HepG2 (cell line): Measurements from ENCODE around the gene PBLD. TPM values are rescaled to one million over a fixed set of nuclear protein-coding genes. Genes with fewer than 3 reads are reported as not detected.

Experiments
- CAMTA2 ChIP-seq: sonication (generic); formaldehyde crosslinking; IDR thresholded peaks from 2 replicates; pipeline ENCODE4 v1.4.0; 2020; ENCODE audit warnings: mild to moderate bottlenecking, missing genetic modification reagents, borderline replicate concordance
- CBX1 ChIP-seq: IDR thresholded peaks from one replicate; pipeline ENCODE4 v1.6.1; 2016; ENCODE audit warnings: antibody characterized with exemption, low read depth
- HNRNPLL ChIP-seq: fragments of 200-400 bp; formaldehyde crosslinking; IDR thresholded peaks from 2 replicates; pipeline ENCODE4 v1.6.1; 2017; ENCODE audit warnings: mild to moderate bottlenecking, low read depth, low read length; ENCODE audit not compliant: poor library complexity, severe bottlenecking
- KMT2B ChIP-seq: IDR thresholded peaks from 2 replicates; pipeline ENCODE4 v1.6.1; 2016; ENCODE audit warnings: missing genetic modification reagents, missing compliant biosample characterization
- MTERF4 ChIP-seq: sonication (generic); formaldehyde crosslinking; IDR thresholded peaks from 2 replicates; pipeline ENCODE4 v1.8.0; 2023; ENCODE audit warnings: mild to moderate bottlenecking, missing genetic modification reagents
- NRL ChIP-seq: sonication (generic); formaldehyde crosslinking; IDR thresholded peaks from 2 replicates; pipeline ENCODE4 v1.5.0; 2020; ENCODE audit warnings: missing genetic modification reagents, mild to moderate bottlenecking, moderate library complexity, borderline replicate concordance
- PCBP1 ChIP-seq: fragments of 200-400 bp; formaldehyde crosslinking; IDR thresholded peaks from 2 replicates; pipeline ENCODE4 v1.6.1; 2017; ENCODE audit warnings: mild to moderate bottlenecking, low read depth, low read length, borderline replicate concordance
- PTBP1 ChIP-seq: fragments of 200-400 bp; formaldehyde crosslinking; IDR thresholded peaks from 2 replicates; pipeline ENCODE4 v1.6.1; 2018; ENCODE audit warnings: low read length, low read depth; ENCODE audit not compliant: poor library complexity, severe bottlenecking
- U2AF2 ChIP-seq: fragments of 200-400 bp; formaldehyde crosslinking; IDR thresholded peaks from 2 replicates; pipeline ENCODE4 v1.6.1; 2017; ENCODE audit warnings: low read depth, mild to moderate bottlenecking, low read length
- ZFP1 ChIP-seq: IDR thresholded peaks from 2 replicates; pipeline ENCODE4 v1.6.1; 2016
- ZNF709 ChIP-seq: sonication (generic); formaldehyde crosslinking; IDR thresholded peaks from 2 replicates; pipeline ENCODE4 v1.5.0; 2020; ENCODE audit warnings: mild to moderate bottlenecking, missing genetic modification reagents
- ZNF75D ChIP-seq: sonication (generic); formaldehyde crosslinking; IDR thresholded peaks from 2 replicates; pipeline ENCODE4 v1.8.1; 2023; ENCODE audit warnings: missing genetic modification reagents, mild to moderate bottlenecking, borderline replicate concordance
- ZSCAN9 ChIP-seq: IDR thresholded peaks from 2 replicates; pipeline ENCODE4 v1.6.1; 2016; ENCODE audit warnings: borderline replicate concordance
- polyA plus RNA-seq, 8 experiments: library from polyadenylated mRNA; depleted of rRNA in 3 of 8; stranded (reverse) in 7 of 8; unstranded in 1 of 8; fragments of >200 nt; fragmentation: Illumina TruSeq in 4 of 8; extraction: Trizol in 4 of 8; gene quantifications; 2 replicates each; pipeline versions ENCODE4 v1.2.1 to v1.2.3, GENCODE V29; 2011 to 2016; ENCODE audit warnings: low read depth in 4 of 8, missing spikeins in 1 of 8, mixed read lengths in 1 of 8; ENCODE audit not compliant: insufficient read depth in 1 of 8
- total RNA-seq, 5 experiments: library from RNA; depleted of rRNA; stranded (reverse); fragments of >200 nt; fragmentation: Illumina TruSeq; extraction: Trizol; gene quantifications; 2 replicates each; pipeline ENCODE4 v1.2.3, GENCODE V29; 2016; ENCODE audit warnings: low read depth in 1 of 5
- TF ChIP-seq, protein P1 (sequence below): sonication (generic); formaldehyde crosslinking; IDR thresholded peaks from 2 replicates; pipeline ENCODE4 v1.4.0; 2020; ENCODE audit warnings: mild to moderate bottlenecking, missing genetic modification reagents
- TF ChIP-seq, protein P2 (sequence below): IDR thresholded peaks from 2 replicates; pipeline ENCODE4 v1.6.1; 2016; ENCODE audit warnings: mild to moderate bottlenecking
- TF ChIP-seq, protein P3 (sequence below): sonication (generic); formaldehyde crosslinking; IDR thresholded peaks from 2 replicates; pipeline ENCODE4 v1.4.0; 2020; ENCODE audit warnings: missing genetic modification reagents, borderline replicate concordance
- TF ChIP-seq, protein P4 (sequence below): sonication (generic); formaldehyde crosslinking; IDR thresholded peaks from 2 replicates; pipeline ENCODE4 v1.9.0; 2022; ENCODE audit warnings: low read depth, missing genetic modification reagents
- TF ChIP-seq, protein P5 (sequence below): sonication (generic); formaldehyde crosslinking; IDR thresholded peaks from 2 replicates; pipeline ENCODE4 v1.4.0; 2020; ENCODE audit warnings: missing genetic modification reagents, borderline replicate concordance

Gene PBLD
- total and polyA plus RNA-seq, 2 of the 13 experiments (the other 11 are each of a cell fraction or from before 2014, with no cell fraction given): 0.42 to 3.1 TPM

GRCh38 chr10:68332259-68333057 is at the start of gene PBLD (continued):
- TF ChIP-seq PCBP1 (peak; percentile 68; the same call in 1 of the 2 replicates), CAMTA2 (no peak), KMT2B (CRISPR knock-in tag) (no peak), MTERF4 (CRISPR knock-in tag) (0 out of 2 replicates have a peak, but pooled peaks have one; percentile 2), PTBP1 (no peak), HNRNPLL (peak; percentile 16), U2AF2 (0 out of 2 replicates have a peak, but pooled peaks have one; percentile 25), ZFP1 (CRISPR knock-in tag) (no peak), ZSCAN9 (peak; percentile 54; the same call in 1 of the 2 replicates), ZNF75D (CRISPR knock-in tag) (peak; percentile 63; the same call in 1 of the 2 replicates), ZNF709 (CRISPR knock-in tag) (no peak), CBX1 (no peak), NRL (CRISPR knock-in tag) (peak; percentile 52; the same call in 1 of the 2 replicates)
- TF ChIP-seq, protein P1, sequence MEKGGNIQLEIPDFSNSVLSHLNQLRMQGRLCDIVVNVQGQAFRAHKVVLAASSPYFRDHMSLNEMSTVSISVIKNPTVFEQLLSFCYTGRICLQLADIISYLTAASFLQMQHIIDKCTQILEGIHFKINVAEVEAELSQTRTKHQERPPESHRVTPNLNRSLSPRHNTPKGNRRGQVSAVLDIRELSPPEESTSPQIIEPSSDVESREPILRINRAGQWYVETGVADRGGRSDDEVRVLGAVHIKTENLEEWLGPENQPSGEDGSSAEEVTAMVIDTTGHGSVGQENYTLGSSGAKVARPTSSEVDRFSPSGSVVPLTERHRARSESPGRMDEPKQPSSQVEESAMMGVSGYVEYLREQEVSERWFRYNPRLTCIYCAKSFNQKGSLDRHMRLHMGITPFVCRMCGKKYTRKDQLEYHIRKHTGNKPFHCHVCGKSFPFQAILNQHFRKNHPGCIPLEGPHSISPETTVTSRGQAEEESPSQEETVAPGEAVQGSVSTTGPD (CRISPR knock-in tag): no peak; the same call in 1 of the 2 replicates
- TF ChIP-seq, protein P2, sequence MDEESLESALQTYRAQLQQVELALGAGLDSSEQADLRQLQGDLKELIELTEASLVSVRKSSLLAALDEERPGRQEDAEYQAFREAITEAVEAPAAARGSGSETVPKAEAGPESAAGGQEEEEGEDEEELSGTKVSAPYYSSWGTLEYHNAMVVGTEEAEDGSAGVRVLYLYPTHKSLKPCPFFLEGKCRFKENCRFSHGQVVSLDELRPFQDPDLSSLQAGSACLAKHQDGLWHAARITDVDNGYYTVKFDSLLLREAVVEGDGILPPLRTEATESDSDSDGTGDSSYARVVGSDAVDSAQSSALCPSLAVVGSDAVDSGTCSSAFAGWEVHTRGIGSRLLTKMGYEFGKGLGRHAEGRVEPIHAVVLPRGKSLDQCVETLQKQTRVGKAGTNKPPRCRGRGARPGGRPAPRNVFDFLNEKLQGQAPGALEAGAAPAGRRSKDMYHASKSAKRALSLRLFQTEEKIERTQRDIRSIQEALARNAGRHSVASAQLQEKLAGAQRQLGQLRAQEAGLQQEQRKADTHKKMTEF (CRISPR knock-in tag): no peak
- TF ChIP-seq, protein P3, sequence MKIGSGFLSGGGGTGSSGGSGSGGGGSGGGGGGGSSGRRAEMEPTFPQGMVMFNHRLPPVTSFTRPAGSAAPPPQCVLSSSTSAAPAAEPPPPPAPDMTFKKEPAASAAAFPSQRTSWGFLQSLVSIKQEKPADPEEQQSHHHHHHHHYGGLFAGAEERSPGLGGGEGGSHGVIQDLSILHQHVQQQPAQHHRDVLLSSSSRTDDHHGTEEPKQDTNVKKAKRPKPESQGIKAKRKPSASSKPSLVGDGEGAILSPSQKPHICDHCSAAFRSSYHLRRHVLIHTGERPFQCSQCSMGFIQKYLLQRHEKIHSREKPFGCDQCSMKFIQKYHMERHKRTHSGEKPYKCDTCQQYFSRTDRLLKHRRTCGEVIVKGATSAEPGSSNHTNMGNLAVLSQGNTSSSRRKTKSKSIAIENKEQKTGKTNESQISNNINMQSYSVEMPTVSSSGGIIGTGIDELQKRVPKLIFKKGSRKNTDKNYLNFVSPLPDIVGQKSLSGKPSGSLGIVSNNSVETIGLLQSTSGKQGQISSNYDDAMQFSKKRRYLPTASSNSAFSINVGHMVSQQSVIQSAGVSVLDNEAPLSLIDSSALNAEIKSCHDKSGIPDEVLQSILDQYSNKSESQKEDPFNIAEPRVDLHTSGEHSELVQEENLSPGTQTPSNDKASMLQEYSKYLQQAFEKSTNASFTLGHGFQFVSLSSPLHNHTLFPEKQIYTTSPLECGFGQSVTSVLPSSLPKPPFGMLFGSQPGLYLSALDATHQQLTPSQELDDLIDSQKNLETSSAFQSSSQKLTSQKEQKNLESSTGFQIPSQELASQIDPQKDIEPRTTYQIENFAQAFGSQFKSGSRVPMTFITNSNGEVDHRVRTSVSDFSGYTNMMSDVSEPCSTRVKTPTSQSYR (CRISPR knock-in tag): peak; percentile 46; the same call in 1 of the 2 replicates
- TF ChIP-seq, protein P4, sequence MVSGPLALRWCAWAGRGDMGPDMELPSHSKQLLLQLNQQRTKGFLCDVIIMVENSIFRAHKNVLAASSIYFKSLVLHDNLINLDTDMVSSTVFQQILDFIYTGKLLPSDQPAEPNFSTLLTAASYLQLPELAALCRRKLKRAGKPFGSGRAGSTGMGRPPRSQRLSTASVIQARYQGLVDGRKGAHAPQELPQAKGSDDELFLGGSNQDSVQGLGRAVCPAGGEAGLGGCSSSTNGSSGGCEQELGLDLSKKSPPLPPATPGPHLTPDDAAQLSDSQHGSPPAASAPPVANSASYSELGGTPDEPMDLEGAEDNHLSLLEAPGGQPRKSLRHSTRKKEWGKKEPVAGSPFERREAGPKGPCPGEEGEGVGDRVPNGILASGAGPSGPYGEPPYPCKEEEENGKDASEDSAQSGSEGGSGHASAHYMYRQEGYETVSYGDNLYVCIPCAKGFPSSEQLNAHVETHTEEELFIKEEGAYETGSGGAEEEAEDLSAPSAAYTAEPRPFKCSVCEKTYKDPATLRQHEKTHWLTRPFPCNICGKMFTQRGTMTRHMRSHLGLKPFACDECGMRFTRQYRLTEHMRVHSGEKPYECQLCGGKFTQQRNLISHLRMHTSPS (CRISPR knock-in tag): no peak
- TF ChIP-seq, protein P5, sequence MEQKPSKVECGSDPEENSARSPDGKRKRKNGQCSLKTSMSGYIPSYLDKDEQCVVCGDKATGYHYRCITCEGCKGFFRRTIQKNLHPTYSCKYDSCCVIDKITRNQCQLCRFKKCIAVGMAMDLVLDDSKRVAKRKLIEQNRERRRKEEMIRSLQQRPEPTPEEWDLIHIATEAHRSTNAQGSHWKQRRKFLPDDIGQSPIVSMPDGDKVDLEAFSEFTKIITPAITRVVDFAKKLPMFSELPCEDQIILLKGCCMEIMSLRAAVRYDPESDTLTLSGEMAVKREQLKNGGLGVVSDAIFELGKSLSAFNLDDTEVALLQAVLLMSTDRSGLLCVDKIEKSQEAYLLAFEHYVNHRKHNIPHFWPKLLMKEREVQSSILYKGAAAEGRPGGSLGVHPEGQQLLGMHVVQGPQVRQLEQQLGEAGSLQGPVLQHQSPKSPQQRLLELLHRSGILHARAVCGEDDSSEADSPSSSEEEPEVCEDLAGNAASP (CRISPR knock-in tag): peak; percentile 42; the same call in 1 of the 2 replicates
